GM21786 (cell line): Measurements from ENCODE around the gene MAGI1.

ENCODE experiments used
- ATAC-seq: cut with Tn5 transposase; IDR thresholded peaks from one replicate; pipeline ENCODE4 v1.9.1; 2021; ENCODE audit not compliant: unreplicated experiment

MAGI1 gene

DNA sequence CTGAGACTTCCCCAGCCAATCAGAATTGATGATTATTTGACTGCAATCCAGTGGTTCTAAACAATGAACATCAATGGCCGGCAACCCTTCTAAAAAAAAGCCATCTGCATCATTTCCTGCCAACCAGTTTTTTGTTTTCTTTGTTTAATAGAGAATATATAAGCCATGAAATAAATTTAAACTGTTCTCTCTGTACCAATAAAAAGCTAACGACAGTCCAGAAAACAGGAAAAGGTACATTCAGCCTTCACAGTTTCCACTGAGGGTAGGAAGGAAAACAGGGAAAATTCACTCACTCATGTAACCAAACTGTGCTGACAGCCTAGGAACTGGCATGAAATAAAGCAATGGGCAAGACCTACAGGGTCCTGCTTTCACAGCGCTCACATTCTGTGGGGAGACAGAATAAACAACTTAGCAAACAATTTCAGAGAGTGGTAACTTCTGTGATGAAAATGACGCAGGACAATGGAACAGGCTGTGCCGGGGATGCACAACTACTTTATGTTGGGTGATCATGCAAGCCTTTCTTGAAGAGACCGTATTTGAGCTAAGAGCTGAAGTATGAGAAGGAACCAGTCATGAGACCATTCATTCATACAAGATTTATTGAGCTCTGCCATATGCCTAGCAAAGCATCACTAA lies 630.1 kb downstream of the MAGI1 start:
- ATAC-seq: no peak

DNA sequence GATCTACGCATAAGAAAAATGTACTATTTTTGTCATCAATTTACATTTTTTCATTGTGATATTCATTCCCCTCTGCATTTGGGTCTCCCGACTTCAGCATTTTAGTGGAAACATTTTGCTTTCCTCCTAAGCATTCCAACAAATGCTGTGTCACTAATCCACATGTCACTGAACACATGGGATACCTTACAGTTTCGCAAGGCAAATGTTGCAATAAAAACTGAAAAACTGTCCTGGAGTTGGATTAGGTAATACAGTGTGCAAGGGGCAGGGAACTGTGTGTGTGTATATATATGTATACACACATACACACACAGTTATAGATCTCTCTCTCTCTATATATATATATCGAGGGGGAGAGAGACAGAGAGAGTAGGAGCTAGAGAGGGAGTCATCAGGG lies 632.2 kb downstream of the MAGI1 start:
- ATAC-seq: no peak

DNA sequence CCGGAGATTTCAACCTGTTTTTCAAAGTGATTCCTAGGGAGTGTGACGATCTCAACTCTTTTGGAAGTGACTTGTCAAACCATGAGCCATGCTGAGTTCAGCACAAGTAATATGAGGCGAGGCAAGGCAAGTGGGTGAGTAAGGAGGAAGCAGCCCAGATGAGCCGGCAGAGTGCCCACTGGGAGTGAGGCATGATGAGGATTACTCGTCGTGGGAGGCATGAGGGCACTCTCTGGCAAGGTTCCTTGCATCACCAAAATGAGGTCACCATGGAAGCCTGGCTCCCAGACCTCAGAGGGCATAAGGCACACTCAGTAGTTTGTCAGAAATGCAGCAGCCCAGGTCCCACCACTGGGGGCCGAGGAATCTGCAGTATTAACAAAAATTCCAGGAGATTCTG lies 636.1 kb downstream of the MAGI1 start:
- no peak for ATAC-seq

DNA sequence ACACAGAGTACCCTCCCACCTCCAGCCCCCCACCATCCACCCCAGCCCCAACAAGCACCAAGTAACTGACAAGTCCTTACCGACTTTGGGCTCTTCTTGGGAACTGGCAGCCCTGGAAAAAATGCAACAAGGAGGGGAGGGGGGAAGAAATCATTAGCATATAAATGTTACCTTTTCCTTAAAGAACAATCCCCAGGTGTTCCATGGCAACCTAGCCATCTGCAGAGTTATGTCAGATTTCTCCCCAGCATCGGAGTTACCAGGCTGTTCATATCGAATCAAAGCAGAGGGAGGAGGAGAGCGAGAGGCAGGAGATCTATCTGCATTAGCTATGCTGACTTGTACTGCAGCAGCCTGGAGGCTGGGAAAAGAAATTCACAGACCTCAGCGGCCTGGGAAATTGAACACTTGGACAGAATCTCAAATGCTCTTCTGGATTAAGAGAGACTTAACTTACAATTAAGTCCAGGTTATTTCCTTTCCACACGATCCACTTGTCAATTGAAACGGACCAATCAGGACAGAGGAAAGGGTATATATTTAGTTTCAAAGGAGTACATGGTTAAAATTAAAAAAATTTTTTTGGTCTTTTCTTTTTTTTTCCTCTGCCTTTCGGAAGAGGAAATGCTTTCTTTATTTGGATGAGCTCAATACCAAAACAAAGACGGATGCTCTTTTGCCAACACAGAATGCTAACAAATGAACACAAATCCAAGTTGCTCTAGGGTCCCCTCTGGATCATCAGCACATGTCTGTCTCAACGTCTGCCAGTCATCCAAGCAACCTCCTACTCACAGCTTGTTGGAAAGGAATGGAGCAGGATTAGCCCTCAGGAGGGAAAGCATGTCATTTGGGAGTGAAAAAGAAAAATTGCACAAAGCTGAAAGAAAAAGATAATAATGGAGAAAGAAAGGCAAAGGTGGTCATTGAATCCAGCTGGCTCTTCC lies 637.1 kb downstream of the MAGI1 start:
- no peak for ATAC-seq

DNA sequence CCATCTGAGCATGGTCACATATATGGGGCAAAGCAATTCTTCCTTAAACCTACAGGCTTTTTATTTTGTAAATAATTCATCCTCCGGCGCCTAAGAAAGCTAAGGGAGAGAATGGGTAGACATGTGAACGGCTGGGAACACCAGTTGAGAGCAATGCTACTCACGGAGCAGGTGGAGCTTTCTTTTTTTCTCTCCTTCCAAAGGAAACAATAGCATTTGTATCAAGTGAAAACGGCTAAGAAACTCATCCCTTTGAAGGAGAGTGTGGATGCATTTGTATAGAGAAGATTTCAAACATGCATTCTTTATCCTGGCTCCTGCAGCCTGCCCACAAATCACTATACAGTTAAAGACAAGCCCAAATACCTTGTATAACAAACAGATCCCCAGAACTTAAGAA lies 637.8 kb downstream of the MAGI1 start:
- ATAC-seq: no peak

DNA sequence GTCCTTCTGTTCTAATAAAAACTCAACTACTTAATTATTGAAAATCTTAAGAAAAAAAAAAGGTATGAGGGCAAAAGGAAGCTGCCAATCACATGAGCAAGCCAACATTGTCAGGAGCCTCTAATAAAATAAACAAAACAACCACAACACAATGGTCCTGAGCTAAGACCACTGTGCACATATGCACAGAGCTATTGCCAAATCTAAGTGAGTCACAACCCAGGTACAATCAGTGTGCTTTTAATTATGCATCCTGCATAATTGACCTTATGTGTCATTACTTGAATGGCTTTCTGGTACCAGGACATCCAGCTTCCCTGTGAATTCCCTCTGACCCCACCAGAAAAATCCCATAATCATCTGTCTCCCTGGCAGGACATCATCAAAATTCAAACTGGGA lies 639.8 kb downstream of the MAGI1 start:
- ATAC-seq: no peak

DNA sequence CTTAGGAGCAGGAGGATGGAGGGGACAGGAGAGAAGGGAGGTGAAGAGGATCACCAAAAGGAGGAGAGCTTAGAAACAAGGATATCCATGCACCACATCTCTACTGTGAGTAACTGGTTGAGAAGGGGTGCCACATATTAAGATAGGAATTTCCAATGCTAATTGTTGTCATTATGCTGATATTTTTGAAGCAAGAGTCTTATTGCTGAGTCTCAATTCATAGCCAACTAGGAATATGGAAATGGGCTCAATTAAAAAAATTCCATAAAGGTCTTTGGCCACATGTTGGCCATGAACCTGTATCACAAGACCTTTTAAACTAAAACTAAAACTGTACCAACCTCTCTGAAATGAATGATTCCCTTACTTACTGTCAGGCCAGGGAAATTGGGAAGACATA lies 642.6 kb downstream of the MAGI1 start:
- no peak for ATAC-seq

DNA sequence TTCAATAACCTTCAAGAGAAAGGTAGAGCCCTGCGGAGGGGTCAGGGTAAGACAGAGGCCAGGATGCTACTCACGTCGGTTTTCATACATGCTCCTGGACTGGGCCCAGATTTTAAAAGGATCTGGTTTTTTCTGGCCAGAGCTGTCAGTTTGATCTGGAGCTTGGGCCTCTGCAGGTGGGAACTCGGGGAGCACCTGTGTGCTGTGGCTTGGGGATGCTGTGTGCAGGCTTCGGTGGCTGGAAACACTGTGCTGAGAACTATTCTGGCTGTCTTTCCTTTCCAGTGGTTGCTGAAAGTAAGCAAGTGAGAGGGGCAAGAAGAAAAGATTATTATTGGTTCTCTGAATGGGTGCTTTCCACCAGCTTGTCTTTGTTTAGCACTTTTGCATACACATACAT lies 647.6 kb downstream of the MAGI1 start:
- ATAC-seq: no peak

DNA sequence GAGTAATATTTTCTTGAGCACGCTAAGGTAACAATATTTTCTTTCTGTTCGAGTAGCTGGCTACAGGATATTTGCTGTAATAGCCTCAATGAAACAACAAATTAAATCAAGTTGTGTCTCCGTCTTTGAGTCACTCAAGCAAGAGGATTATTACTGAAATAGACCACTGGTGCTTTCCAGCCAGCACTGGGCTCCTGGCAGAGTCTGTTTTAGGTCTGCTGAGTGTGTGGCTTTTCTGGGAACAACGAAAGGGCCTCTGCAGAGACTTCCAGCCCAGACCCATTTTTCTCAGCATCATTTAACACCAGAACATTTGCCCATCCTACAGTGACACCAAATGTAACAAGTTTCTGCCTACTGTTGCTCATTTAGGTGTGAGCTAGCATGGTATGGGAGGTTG lies 652.9 kb downstream of the MAGI1 start:
- ATAC-seq: no peak

DNA sequence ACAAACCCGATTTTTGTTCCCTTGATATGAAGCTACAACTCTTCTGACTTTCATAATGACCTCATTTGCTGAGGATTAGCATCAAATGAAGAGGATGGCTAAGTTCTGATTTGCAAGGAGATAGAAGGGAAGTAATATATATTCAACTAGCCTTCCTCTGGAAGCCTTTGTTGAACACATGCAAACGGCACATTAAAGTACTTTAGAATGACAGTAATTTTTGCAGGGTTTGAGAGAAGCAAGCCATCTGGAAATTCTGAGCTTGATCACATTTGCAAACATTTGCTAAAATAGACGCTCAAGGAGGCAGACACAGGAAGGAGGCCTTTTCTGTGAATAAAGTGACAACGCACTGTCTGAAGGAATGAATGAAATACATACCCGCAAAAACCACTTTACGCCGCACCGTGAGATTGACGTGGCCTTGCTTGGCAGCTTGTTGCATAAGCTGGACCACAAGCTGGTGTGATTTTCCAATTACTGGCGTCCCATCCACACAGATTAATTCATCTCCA lies 657.2 kb downstream of the MAGI1 start:
- no peak for ATAC-seq

DNA sequence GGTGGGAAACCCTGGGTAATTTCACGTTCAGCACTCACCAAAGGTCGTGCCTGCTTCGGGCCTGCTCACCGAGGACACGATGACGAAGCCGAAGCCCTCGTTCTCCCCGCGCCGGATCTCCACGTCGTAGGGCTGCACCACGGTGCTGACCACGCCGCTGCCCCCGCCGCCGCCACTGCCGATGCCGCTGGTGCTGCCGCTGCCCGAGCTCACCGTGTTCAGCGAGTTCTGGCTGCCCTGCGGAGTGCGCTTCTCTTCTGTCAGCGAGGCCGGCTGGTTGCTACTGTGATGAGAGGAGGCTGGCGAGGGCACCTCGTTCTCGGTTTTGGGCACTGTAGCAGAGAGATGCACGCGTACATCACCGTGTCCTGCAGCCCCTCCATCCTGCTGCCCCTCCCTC lies 659.5 kb downstream of the MAGI1 start:
- no peak for ATAC-seq

DNA sequence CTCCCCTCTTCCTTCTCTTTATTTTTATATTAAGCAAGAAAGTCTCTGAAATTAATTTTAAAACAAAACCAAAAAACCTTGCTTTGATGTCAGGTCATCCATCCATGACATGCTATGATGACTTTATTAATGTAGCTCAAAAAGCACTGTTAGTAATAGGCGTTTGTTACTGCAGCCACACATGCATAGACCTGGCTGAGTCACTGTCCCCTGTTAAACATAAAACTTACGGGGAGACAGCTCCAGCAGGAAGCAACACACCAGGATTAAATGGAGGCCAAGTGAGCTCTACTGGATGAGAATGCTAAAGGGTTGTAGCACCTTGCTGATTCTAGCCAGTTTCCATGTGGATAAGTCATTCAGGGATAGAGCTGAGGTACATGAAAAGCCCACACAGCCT lies 661.1 kb downstream of the MAGI1 start:
- ATAC-seq: no peak

DNA sequence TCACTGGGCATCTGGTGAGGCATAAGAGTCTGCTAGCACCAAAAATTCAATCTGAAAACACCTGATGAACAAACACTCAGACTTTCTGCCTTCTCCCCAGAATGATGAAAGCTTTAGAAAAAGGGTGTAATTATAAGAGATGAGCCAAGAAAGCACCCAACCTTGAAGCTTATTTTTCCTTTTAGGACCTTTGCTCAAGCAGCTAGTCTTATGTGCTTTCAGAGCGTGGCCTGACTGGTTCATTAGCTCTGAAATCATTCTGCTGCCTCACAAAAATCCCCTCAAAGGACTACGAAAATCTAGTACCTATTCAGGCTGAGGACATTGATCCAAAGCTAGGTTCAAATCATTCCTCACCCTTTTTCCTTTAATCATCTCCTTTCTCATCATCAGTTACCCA lies 662.3 kb downstream of the MAGI1 start:
- ATAC-seq: no peak

DNA sequence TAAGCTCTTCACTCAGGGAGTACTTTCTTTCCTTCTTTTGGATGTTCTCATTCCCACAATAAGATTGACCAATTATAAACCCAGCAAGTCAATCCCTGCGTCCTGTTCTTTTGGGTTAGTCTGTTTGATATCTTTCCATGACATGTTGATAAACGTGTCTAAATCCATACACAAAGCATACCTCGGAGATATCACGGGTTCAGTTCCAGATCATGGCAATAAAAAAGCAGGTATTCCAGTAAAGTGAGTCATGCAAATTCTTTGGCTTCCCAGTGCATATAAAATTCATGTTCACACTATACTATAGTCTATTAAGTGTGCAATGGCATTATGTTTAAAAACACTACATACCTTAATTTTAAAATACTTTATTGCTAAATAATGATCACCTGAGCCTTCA lies 667.7 kb downstream of the MAGI1 start:
- no peak for ATAC-seq

DNA sequence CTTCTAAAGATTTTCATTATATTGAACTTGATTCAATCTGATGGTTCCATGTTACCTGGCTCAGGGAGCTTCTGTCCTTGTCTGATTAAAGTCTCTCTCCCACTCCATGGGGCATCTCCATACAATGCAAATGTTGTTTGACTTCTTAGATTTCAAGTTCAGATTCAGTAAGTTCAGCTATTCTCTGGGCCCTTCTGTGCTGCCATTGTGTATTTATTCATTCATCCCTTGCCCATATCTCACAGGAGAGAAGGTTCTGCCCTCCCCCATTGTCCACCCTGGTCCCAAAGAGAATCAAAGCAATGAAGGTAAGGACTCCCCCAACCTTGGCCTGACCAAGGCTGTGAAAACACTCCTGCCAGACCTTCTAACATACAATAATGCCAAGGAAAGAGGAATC lies 669.9 kb downstream of the MAGI1 start:
- no peak for ATAC-seq

DNA sequence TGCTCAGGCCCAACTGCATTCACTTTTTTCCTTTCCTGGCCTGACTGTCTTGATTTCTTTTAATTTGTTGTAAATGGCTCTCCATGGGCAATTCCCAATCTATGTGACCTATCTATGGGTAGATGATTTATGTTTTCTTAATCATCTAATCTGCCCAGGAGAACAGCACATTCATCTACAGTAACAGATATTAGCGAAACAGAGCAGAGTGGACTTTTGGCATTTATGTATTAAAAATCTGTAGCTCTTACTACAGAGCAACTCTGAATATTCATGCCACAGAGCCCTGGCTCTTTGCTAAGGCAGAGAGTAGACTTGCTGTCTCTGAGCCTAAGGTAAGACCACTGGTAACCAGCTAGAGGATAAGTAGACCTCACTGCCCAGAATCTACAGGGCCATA lies 676.0 kb downstream of the MAGI1 start:
- no peak for ATAC-seq

DNA sequence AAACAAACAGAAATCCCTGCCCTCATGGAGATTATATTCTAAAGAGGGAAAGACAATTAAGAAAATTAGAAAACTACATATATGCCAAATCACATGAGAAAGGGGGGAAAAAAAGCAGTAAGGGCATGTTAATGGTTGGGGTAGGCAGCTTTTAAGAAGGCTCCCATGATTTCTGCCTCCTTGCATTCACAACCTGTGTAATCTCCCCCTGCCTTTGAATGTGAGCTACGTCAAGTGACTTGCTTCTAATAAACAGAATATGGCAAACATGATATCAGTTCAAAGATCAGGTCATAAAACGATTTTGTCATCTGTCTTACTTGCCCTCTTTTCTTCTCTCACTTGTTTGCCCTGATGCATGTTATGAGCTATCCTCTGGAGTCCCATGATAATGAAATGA lies 677.3 kb downstream of the MAGI1 start:
- ATAC-seq: no peak

DNA sequence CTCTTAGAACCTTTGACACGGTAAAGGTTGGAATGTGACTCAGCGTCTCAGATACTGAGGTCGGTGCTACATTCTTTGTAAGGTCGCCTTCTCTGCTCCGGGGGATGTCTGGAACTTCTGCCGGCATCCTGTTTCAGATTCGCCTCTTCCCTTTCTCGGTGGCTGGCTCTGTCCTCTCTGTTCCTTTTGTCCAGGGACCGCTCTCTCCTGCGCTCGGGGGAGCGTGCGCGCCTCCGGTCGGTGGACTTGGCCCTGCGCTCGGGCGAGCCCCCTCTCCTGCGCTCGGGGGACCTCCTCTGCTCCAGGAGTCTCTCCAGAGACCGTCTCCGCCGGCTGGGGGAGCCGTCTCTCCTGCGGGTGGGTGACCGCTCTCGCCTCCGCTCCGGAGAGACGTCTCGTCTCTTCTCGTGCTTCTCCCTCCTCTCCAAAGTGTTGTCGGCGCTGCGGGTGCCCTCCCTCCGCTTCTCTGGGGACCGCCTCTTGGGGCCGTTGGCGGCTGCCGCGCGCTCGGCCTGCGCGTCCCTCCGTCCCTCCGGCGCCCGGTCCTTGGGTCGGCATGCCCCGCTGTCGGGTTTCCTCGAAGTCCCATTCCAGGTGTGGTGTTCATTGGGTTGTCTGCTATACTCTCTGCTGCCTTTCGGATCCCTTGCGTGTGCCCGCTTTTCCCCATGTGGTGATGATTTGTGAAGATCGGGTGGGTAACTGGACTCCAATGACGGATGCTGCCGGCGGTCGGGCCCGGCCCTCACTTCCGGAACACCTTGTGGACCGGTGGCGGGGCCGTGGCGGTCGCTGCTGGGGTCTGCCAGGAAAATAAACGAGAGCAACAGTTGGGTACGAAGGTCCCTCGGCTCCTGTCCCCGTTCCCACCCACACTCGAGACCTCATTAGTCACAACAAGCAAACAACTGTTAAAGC lies 682.1 kb downstream of the MAGI1 start:
- no peak for ATAC-seq

DNA sequence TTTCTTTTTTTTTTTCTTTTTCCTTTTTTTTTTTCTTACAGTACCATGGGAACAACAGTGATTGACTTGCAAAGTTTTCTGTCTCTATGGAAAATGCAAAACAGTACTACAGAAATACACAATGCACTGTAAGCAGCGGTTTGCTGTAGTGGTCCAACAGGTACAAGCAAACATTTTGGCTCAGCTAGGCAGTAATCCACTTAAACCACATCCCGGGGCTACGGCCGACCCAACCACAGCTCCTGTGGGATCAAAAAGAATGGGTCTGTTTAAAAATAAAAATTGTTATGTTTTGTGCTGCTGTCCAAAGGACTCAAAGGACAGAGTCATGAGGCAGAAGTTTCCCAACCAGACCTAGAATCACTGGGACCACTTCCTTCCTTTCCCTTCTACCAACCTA lies 683.8 kb downstream of the MAGI1 start:
- ATAC-seq: no peak

DNA sequence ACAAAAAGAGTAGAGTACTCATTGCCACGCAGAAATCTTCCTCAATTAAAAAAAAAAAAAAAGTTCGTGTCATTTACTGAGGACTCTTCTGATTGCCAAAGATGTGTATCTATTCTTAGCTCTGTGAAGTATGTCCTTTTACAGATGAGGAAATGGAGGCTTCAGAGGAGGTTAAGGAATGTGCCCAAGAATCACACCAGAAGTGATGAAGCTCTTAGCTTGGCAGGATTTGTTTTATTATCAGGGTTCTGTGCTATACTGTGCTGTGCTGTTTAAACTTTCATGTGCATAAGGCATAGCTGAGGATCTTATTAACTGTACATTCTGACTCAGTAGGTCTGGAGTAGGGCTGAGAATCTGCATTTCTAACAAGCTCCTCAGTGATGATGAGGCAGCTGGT lies 685.8 kb downstream of the MAGI1 start:
- no peak for ATAC-seq

DNA sequence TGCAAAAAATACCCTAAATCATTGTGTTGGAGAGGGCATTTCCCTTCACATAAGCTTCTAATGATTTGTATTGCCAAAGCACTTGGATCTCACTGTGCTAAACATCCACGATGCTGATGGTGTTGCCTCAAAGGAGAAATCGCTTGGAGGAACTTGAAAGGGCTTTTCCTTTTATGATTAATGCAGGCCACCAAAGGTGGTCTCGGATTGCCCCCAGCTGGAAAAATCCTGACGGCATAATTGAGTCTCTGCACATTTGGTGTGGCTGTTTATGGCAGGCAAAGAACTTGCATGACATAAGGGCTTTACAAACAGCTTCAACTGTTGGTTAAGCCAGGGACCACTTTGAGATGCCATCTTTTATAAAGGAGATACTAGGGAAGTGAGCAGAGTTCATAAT lies 687.0 kb downstream of the MAGI1 start:
- ATAC-seq: no peak
